ENCODE data around the gene FOXJ1.

FOXJ1 gene

DNA sequence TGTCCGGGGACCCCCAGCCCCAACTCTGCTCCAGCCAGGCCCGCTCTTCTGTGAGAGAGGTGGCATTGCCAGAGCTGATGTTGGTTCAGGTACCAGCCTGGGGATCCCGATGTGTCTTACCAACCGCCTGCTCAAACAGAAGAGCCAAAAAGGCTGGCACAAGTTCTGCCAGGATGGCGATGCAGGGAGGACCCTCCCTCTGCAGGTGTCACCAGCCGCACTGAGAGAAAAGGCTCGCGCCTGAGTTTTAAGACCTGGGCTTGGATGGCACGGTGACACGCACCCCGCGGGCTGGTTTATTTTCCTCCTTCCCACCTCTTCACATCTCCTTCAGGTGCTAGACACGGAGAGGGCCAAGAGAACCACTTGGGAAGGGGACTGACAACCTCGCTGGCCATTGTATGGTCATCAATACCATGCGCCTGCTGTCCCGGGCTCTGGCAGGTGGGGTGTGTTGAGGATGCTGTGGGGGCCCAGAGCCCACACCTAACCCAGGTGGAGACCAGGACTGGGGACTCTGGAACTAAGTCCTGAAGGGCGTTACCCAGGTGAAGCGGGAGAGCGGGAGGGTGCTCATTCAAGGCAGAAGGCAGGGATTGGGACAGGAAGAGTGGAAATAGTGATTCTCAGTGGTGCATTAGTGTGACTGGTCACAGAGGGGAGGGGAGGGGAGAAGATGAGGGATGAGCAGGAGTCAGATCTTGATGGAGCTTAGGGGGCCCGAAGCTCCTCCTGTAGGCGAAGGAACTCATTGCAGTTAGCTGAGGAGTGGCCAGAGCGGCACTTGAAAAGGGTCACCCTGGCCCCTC, 16.3 kb downstream of the FOXJ1 start:
- DNase-seq (ENCODE audit: low spot score) = peak; percentile 54

DNA sequence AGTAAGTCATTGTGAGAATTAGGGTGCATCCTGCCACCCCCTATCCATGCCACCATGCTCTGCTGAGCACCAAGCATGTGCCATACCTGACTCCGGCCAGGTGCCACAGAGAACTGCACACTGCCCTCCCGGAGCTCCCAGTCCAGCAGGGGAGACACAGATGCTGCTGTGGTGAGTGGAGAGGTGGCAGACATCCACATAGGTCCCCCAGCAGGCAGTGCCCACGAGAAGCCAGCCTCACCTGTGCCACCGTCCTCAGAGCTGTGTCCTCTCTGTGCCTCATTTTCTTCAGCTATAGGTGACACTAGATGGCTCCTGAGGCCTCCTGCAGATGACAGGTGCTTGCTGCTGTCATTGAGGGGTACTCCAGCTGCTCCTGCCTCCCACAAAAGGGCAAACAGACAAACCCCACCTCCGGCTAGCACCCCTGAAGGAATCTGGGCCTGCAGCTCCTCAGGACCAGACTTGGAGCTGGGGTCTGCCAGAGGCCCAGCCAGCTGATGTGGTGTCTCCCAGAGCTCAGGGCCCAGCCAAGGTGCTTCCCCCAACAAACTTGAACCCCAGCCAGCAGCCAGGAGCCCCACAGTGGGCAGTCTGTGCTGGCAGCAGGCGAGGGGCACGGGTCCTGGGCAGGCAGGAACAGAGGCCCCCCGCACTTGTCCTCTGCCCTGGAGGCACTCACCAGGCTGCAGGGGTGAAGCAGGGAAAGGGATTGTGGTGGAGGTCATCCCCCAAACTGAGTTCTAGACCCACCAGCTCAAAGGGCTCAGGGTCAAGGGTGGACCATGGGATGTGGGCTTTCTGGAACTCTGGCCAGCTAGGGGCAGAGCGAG, 17.1 kb downstream of the FOXJ1 start:
- DNase-seq (ENCODE audit: low spot score) = no peak

DNA sequence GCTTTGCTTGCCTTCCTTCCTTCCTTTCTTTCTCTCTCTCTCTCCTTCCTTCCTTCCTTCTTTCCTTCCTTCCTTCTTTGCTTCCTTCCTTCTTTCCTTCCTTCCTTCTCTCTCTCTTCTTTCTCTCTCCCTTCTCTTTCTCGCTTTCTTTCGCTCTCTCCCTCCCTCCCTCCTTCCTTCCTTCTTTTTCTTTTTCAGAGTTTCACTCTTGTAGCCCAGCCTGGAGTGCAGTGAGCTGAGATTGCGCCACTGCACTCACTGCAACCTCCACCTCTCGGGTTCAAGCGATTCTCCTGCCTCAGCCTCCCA, 17.9 kb downstream of the FOXJ1 start:
- DNase-seq (ENCODE audit: low spot score) = no peak

DNA sequence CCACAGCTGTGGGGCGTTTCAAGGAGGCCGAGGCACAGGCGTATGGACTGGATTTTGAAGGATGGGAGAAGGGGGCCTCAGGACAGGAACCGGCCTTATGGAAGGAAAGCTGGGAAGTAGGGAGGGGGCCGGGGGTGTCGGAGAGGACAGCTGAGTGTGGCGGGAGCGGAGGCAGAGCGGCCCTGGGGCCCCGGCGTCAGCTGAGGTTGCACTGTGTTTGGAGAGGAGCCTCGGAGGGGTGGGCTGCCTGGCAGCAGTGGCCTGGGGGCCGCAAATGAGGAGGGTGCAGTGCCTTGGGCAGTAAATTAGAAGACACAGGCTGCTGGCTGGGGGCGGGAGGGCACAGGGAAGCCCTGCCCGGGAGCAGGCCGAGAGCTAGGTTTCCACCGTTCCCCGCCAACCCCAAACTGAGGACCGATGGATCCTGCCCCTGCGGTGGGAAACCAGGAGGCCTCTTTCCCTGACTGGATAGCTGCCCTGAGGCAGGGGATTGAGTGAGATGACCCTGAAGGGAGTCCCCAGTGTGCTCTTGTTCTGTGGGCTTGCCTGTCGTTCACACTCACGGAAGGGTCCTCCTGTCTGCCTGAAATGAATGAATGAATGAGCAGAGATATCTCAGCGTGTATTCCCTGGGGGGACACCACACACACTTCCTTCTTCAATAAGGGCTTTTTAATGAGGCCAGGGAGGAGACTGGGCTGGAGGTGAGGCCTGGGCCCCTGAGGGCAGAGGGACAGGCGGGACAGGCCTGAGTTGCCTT, 18.4 kb downstream of the FOXJ1 start:
- no peak for DNase-seq (ENCODE audit: low spot score)

DNA sequence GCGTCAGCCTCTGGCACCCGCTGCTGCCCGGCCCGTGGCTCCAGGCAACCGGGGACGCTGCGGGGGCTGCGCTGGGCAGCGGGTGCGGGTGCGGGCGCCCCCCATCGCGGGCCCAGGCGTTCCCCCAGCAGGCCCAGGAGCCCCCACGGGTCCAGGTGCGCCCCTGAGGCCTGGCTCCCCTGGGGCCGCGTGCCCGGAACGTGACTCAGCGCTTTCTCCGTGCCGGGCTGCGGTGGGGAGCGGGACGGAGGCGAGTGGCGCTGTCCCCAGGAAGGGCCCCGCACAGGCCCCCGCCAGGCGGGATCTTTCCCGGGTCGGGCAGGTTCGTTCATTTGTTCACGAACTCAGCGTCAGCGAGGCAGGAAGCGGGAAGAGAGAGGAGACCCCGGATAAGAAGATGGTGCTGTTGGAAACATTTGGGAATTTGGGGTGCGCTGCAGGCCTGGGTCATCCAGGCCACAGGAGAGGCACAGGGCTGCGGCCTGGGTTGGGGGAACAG, 19.1 kb downstream of the FOXJ1 start:
- DNase-seq (ENCODE audit: low spot score) = no peak

DNA sequence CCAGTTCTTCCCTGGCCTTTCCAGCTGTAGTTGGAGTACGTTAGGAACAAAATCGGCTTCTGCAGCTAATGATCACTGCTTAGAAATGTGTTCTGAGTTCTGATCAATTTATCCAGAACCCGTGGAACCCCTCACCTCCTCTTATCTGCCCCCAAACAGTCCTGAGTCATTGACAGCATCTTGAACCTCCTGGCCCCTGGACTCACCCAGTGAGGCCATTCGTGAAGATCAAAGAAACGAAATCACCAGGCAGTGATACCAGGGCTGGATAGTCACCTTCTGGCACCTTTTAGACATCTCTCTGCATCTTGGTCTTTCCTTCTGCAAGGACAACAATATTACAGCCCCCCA, 20.4 kb downstream of the FOXJ1 start:
- no peak for DNase-seq (ENCODE audit: low spot score)

DNA sequence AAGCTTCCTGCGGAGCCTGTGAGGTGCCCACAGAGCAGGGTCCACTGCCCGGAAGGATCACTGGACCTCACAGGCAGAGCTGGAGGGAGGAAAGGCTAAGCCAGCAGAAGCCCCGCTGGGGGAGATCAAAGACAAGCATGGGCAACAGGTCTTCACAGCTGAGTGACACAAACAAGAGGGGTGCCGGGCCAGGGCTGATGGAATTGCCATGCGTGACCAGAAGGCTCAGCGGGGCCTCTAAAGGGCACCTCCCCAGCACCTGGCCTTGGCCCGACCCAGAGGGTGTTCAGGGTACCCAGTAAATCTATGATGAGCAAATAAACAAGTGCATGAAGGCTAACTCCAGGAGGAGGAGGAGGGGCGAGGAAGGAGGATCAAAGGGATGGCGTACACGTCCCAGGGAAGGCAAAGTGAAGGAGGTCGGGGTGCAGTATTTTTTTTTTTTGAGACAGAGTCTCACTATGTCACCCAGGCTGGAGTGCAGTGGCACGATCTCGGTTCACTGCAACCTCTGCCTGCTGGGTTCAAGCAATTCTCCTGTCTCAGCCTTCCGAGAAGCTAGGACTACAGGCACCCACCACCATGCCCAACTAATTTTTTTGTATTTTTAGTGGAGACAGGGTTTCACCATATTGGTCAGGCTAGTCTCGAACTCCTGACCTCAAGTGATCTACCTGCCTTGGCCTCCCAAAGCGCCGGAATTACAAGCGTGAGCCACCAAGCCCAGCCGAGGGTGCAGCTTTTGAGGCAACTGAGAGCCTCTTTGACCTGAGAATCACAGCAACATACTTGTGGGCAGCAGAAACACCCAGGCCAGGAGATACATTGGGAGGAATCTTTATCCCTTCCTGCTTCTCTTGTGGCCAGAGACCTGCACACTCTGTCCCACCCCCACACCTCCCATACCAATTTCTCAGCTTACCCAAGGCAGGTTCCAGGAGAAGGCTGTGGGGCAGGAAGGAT, 21.4 kb downstream of the FOXJ1 start:
- no peak for DNase-seq (ENCODE audit: low spot score)

DNA sequence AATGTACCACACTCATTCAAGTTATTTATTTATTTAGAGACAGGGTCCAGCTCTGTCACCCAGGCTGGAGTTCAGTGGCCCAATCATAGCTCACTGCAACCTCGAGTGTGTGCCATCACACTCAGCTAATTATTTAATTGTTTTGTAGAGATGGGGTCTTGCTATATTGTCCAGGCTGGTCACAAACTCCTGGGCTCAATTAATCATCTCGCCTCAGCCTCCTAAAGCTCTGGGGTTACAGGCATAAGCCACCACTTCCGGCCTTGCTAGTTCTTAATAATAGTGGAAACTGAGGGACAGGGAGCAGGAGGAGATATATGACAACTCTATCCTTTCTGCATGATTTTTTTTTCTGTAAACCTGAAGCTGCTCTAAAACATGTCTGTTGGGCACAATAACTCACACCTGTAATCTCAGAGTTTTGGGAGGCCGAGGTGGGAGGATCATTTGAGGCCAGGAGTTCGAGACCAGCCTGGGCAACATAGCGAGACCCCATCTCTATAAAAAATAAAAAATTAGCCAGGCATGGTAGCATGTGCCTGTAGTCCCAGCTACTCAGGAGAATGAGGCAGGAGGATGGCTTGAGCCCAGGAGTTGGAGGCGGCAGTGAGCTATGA, 25.8 kb downstream of the FOXJ1 start:
- no peak for DNase-seq (ENCODE audit: low spot score)

DNA sequence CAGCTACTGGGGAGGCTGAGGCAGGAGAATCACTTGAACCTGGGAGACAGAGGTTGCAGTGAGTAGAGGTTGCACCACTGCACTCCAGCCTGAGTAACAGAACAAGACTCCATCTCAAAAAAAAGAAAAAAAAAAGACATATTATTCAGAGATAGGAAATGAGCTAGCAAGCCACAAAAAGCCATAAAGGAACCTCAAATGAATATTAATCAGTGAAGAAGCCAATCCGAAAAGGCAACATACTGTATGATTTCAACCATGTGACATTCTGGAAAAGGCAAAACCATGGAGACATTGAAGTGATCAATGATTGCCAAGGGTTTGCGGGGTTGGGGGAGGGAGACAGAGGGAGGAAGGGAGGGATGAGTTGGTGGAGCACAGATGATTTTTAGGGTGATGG, 29.1 kb downstream of the FOXJ1 start:
- DNase-seq (ENCODE audit: low spot score) = no peak

DNA sequence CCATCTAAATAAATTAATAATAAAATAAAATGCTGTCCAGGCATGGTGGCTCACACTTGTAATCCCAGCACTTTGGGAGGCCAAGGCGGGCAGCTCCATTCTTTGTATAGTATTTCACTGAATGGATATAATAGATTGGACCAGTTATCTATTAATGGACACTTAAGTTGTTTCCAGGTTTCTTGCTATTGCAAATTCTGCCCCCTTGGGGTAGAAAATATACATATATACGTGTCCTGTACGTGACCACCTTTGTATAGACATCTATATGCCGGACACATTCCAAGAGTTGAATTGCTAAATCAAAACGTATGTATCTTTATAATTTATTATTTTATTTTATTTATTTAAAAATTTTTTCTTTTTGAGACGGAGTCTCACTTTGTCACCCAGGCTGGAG, 33.5 kb downstream of the FOXJ1 start:
- no peak for DNase-seq (ENCODE audit: low spot score)

DNA sequence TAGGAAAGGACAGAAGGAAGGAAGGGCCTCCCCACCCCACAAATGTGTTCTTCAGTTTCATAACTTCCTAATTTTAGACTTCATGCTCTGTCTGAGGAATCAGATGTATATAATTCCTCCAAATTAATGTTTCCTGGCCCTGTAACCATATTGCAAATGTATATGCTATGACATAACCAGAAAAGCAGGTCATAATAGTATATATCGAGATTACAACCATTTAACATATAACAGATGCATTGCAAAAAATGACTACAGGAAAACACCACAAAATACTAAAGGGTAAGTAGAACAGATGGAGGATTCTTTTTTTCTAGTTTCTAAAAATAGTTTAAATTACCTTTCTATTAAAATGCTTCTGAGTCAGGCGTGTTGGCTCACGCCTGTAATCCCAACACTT, 34.3 kb downstream of the FOXJ1 start:
- DNase-seq (ENCODE audit: low spot score) = no peak

DNA sequence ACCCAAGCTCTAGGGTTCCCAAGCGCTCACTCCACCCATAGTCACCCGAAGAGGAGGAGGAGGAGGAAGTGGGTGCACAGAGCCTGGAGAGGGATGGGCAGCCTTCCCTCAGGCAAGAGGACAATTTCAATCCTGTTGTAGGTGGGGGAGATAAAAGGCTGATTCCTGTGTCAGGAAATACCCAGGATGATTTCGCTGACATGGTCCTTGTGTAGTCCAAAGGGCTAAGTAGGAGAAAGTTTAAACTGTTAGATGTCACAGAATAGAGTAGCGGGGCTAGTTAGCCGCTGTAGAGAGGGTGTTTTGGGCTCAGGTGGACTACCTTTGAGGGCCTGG, 36.2 kb downstream of the FOXJ1 start:
- no peak for DNase-seq (ENCODE audit: low spot score)

DNA sequence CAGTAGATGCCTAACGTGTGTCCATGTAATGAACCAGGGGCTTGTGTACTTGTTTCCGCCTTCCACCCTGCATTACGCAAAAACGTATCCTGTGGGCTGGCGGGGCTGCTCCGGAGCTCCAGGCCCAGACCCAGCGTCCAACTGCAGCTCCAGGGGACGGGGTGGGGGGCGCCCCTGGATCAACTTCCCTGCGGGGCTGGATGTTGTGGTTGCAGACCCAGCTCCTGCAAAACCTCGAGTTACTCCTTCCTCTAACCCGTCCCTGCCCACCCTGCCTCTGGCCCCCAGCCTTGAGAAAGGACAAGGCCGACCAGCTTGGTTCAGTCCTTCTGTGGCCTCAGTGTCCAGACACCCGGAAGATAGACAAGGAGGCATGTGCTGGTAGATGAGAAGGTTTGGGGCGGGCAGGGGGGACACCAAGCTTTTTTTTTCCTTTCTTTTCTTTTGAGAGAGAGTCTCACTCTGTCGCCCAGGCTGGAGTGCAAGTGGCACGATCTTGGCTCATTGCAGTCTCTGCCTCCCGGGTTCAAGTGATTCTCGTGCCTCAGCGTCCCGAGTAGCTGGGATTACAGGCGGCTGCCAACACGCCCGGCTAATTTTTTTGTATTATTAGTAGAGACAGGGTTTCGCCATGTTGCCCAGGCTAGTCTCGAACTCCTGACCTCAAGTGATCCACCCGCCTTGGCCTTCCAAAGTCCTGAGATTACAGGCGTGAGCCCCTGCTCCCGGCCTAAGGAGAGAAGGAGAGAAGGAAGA, 36.7 kb downstream of the FOXJ1 start:
- DNase-seq (ENCODE audit: low spot score) = no peak

DNA sequence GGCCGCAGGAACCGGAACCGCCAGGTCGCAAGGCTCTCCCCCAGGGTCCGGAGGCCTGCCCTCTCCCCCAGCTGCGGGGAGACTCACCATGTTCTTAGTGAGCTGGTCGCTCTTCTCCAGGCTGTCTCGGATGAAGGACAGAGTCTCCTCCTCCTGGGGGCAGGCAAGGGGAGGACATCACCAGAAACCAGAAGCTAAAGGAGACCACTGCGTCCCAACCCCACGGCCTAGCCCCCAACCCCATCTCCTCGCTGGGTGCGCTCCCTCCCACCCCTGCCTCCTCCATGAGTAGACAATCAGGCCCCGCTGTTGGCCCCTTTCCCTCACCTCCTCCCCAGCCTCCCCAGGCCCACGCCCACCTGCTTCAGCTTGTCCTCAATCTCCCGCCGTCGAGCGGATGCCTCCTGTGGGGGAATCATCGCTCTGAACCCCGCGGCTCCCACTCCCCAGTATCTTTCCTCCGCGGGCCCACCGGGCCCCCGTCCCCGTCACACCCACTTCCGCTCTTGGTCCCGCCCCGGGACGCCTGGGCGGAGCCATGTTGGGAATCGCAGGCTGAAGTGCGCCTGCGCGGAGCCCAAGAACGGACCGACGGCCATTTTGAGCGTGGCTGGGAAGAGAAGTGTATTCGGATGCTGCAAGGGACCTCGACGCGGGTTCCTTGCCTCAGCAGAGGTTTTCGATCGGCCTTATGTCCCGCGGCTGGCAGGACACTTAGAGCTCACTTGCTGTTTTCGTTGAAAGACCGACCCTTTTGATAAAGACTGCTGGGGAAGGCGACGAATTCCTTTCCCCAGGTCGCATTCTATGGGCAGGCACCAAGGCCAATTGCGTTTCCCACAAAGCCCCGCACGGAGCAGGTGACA, 37.5 kb downstream of the FOXJ1 start, which contains the start of gene EXOC7:
Gene EXOC7 (minus strand): TSS at position 514 of the 866 bp plus-strand sequence. CDS start 95 bp downstream, at position 419.
- peak; percentile 95 for DNase-seq (ENCODE audit: low spot score)

DNA sequence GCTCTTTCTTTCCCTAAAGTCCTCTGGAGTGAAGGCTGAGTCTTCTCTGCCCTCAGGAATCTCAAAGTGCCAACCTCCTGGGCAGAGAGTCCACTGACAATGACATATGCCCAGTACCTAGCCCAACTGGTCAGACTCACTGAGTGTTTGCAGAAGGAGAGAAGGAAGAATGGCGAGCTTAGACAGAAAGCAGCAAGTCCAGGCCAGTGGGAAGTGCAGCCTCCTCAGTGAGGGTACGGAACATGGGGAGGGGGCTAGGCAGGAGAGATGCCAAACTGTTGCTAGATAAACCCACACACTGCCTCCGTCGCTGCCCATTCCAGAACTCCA, 38.1 kb downstream of the FOXJ1 start:
- DNase-seq (ENCODE audit: low spot score) = no peak

DNA sequence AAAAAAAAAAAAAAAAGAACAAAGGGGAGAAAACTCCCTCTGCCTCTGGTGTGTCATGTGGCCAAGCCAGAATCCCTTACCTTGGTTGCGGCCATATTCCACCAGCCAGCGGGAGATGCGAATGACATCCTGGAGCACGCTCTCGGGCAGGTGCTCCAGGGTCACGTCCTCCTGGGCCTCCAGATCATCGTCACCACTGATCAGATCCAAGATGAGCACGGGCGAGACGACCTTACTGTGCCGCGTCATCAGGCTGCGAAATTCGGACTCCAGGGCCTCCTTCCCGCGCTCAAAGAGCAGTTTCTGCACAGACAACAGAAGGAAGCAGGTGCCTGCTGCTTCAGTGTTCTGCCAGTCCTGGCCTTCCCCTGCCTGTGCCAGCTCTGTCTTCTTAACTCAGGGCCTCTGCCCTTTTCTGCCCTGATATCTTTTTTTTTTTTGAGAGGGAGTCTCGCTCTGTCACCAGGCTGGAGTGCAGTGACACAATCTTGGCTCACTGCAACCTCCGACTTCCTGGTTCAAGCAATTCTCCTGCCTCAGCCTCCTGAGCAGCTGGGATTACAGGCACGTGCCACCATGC, 43.2 kb downstream of the FOXJ1 start:
- DNase-seq (ENCODE audit: low spot score) = no peak

DNA sequence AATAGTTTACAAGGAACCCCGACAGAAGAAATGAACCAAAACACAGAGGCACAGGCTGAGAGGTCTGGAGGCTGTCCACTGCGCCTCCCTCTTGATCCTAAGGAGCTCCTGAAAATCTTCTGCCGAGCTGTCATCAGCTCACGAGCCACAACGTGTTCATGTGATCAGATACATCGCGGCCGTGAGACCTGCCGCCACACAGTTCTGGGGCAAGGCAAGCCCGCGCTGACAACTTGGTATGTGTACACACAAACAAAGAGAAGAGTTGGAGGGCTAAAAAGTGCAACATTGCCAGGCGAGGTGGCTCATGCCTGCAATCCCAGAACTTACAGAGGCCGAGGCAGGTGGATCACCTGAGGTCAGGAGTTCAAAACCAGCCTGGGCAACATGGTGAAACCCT, 45.1 kb downstream of the FOXJ1 start:
- DNase-seq (ENCODE audit: low spot score) = no peak

DNA sequence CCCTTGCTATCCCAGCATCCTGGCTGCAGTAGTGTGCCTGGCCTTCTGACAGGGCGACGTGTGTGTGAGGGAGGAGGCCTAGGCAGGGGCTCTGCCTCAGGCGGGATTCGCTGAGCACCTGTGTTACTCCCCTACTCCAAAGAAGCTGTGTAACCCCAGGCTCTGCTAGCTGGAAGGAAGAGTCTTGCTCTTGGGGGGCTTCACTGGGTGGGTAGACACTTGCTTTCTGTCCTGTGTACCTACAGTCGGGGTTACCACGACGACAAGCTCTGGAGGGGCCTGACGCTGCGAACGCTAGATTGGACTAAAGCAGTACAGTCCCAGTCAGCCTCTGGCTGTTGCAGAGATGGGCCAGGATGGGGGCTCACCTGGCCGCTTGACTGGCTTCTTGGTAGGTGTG, 47.0 kb downstream of the FOXJ1 start:
- no peak for DNase-seq (ENCODE audit: low spot score)

Measured in SK-N-DZ (cell line).